T-helper 17 cell (primary cell): ENCODE measurements around the gene TRIM39. TPM values are rescaled to one million over a fixed set of nuclear protein-coding genes. Genes with fewer than 3 reads are reported as not detected.
A peak's percentile ranks its signal among the peaks of the same experiment; 100 is the strongest.
"Not testable (repeated sequence)": the region's sequence is repeated elsewhere in the genome, so short reads cannot be mapped to it uniquely, and the experiment has no call there.

Source experiments
- ATAC-seq: fragments of 150-1000 bp; cut with Tn5 transposase; 2 replicates; pipeline ENCODE4 v1.10.0; 2021; ENCODE audit warnings: mild to moderate bottlenecking, moderate library complexity
- DNase-seq, 3 donors: peaks; one replicate each; pipeline versions ENCODE4 v3.0.0 to v3.0.0-alpha.2; 2020 to 2021
- H3K9me3 ChIP-seq: one replicate; pipeline ENCODE4 v1.7.0; 2013; ENCODE audit warnings: low read length, mild to moderate bottlenecking; ENCODE audit not compliant: control insufficient read depth, poor library complexity, severe bottlenecking
- H3K27ac Mint-ChIP-seq: one replicate; pipeline ENCODE4 v1.8.0; 2022; ENCODE audit warnings: mild to moderate bottlenecking, moderate library complexity, mixed read lengths
- H3K27me3 Mint-ChIP-seq: one replicate; pipeline ENCODE4 v1.8.0; 2022; ENCODE audit warnings: mixed read lengths
- H3K36me3 Mint-ChIP-seq: one replicate; pipeline ENCODE4 v1.8.0; 2022; ENCODE audit warnings: low read depth, mixed read lengths
- H3K4me1 Mint-ChIP-seq: one replicate; pipeline ENCODE4 v1.8.0; 2022; ENCODE audit warnings: mild to moderate bottlenecking, mixed read lengths
- H3K4me3 Mint-ChIP-seq: one replicate; pipeline ENCODE4 v1.8.0; 2022; ENCODE audit warnings: mild to moderate bottlenecking, moderate library complexity, mixed read lengths
- total RNA-seq, 4 donors: library from RNA in 2 of 4; stranded (reverse) in 2 of 4; gene quantifications; one replicate each; pipeline ENCODE4 v1.2.3 and lab custom pipeline; 2022 to 2026

Gene TRIM39
- total RNA-seq = 10 to 100 TPM; 41.4 to 47.3 TPM
- 35.9 to 49.8 reads per million in 2 donors for total RNA-seq (lab: John Stamatoyannopoulos, UW)

- DNase-seq (peak; percentile 83 to 85 (median 83)), ATAC-seq (peak; percentile 71)
- H3K9me3 ChIP-seq = no peaks in the 10 kb centered on the region
- Mint-ChIP-seq H3K27ac (peak within 1 kb of the TSS; percentile 98), H3K4me1 (peaks cover 44% of the 10 kb centered on the region), H3K27me3 (no peaks in the 10 kb centered on the region), H3K36me3 (peaks cover 13% of the 10 kb centered on the region), H3K4me3 (peak within 1 kb of the TSS; percentile 96)
These were observed at the start of gene TRIM39 for GRCh38 chr6:30326526-30327231. Gene TRIM39 (plus strand): TSS chr6:30326927. CDS start chr6:30329318, 2,391 bp downstream.

GRCh38 chr6:30280988-30281387, 45.7 kb upstream of the TRIM39 start:
- H3K9me3 ChIP-seq = peaks cover 28% of the 10 kb centered on the region
- not testable (repeated sequence) for H3K27me3 Mint-ChIP-seq, H3K4me3 Mint-ChIP-seq

GRCh38 chr6:30282522-30282921, 44.2 kb upstream of the TRIM39 start:
- H3K9me3 ChIP-seq = peaks cover 28% of the 10 kb centered on the region
- Mint-ChIP-seq H3K27ac (no peak overlapping the region), H3K4me1 (no peaks in the 10 kb centered on the region), H3K36me3 (peaks cover 2% of the 10 kb centered on the region), H3K4me3 (no peak overlapping the region), H3K27me3 (no peaks in the 10 kb centered on the region)
- ATAC-seq = no peak
- no peak for DNase-seq

More at GRCh38 chr6:30280988-30281387, 45.7 kb upstream of the TRIM39 start:
- not testable (repeated sequence) for H3K36me3 Mint-ChIP-seq, H3K27ac Mint-ChIP-seq, ATAC-seq, DNase-seq, H3K4me1 Mint-ChIP-seq

- ATAC-seq = no peak
- DNase-seq = no peak
- Mint-ChIP-seq H3K4me1 (no peaks in the 10 kb centered on the region), H3K27ac (no peak overlapping the region), H3K27me3 (no peaks in the 10 kb centered on the region), H3K4me3 (no peak overlapping the region), H3K36me3 (peaks cover 2% of the 10 kb centered on the region)
- peaks cover 28% of the 10 kb centered on the region for H3K9me3 ChIP-seq
These were observed 43.0 kb upstream of the TRIM39 start for GRCh38 chr6:30283761-30284160.

- DNase-seq = no peak
- H3K27me3 Mint-ChIP-seq = no peaks in the 10 kb centered on the region
- no peaks in the 10 kb centered on the region for H3K4me1 Mint-ChIP-seq
- H3K4me3 Mint-ChIP-seq = no peak overlapping the region
- peaks cover 4% of the 10 kb centered on the region for H3K36me3 Mint-ChIP-seq
- H3K9me3 ChIP-seq = peaks cover 30% of the 10 kb centered on the region
- no peak for ATAC-seq
- H3K27ac Mint-ChIP-seq = no peak overlapping the region
These were observed 39.6 kb upstream of the TRIM39 start for GRCh38 chr6:30287139-30287538.

GRCh38 chr6:30295837-30296236, 30.9 kb upstream of the TRIM39 start:
- no peak overlapping the region for H3K27ac Mint-ChIP-seq
- no peak for DNase-seq
- peaks cover 8% of the 10 kb centered on the region for H3K36me3 Mint-ChIP-seq
- no peak for ATAC-seq
- H3K27me3 Mint-ChIP-seq = no peaks in the 10 kb centered on the region
- H3K4me3 Mint-ChIP-seq = no peak overlapping the region
- no peaks in the 10 kb centered on the region for H3K9me3 ChIP-seq
- H3K4me1 Mint-ChIP-seq = peaks cover 6% of the 10 kb centered on the region

GRCh38 chr6:30304002-30304401, 22.7 kb upstream of the TRIM39 start:
- no peak overlapping the region for H3K4me3 Mint-ChIP-seq
- no peak for ATAC-seq
- H3K36me3 Mint-ChIP-seq = peaks cover 6% of the 10 kb centered on the region
- H3K4me1 Mint-ChIP-seq = peaks cover 40% of the 10 kb centered on the region
- H3K27me3 Mint-ChIP-seq = no peaks in the 10 kb centered on the region
- DNase-seq = no peak
- H3K9me3 ChIP-seq = no peaks in the 10 kb centered on the region
- H3K27ac Mint-ChIP-seq = no peak overlapping the region

- ATAC-seq (no peak), DNase-seq (no peak)
- no peaks in the 10 kb centered on the region for H3K9me3 ChIP-seq
- no peaks in the 10 kb centered on the region for H3K27me3 Mint-ChIP-seq
- no peak overlapping the region for H3K4me3 Mint-ChIP-seq
- peaks cover 45% of the 10 kb centered on the region for H3K4me1 Mint-ChIP-seq
- H3K27ac Mint-ChIP-seq = no peak overlapping the region
- peaks cover 15% of the 10 kb centered on the region for H3K36me3 Mint-ChIP-seq
These were observed 15.6 kb upstream of the TRIM39 start for GRCh38 chr6:30311101-30311500.

GRCh38 chr6:30311671-30312070, 15.1 kb upstream of the TRIM39 start:
- no peaks in the 10 kb centered on the region for H3K27me3 Mint-ChIP-seq
- no peak for ATAC-seq
- peaks cover 39% of the 10 kb centered on the region for H3K4me1 Mint-ChIP-seq
- H3K36me3 Mint-ChIP-seq = peaks cover 15% of the 10 kb centered on the region
- no peak overlapping the region for H3K27ac Mint-ChIP-seq
- no peaks in the 10 kb centered on the region for H3K9me3 ChIP-seq
- DNase-seq = no peak
- no peak overlapping the region for H3K4me3 Mint-ChIP-seq

GRCh38 chr6:30312266-30312665, 14.5 kb upstream of the TRIM39 start:
- ATAC-seq (no peak), DNase-seq (no peak)
- Mint-ChIP-seq H3K4me3 (no peak overlapping the region), H3K27ac (no peak overlapping the region), H3K36me3 (peaks cover 15% of the 10 kb centered on the region), H3K27me3 (no peaks in the 10 kb centered on the region), H3K4me1 (peaks cover 37% of the 10 kb centered on the region)
- H3K9me3 ChIP-seq = no peaks in the 10 kb centered on the region

GRCh38 chr6:30312676-30313321, 13.9 kb upstream of the TRIM39 start:
- no peaks in the 10 kb centered on the region for H3K9me3 ChIP-seq
- ATAC-seq = no peak
- DNase-seq = no peak
- no peak overlapping the region for H3K27ac Mint-ChIP-seq
- H3K27me3 Mint-ChIP-seq = no peaks in the 10 kb centered on the region
- H3K36me3 Mint-ChIP-seq = peaks cover 15% of the 10 kb centered on the region
- peaks cover 41% of the 10 kb centered on the region for H3K4me1 Mint-ChIP-seq
- H3K4me3 Mint-ChIP-seq = no peak overlapping the region

GRCh38 chr6:30315156-30315555, 11.6 kb upstream of the TRIM39 start:
- H3K36me3 Mint-ChIP-seq = peaks cover 10% of the 10 kb centered on the region
- no peaks in the 10 kb centered on the region for H3K27me3 Mint-ChIP-seq
- no peaks in the 10 kb centered on the region for H3K9me3 ChIP-seq
- no peak overlapping the region for H3K27ac Mint-ChIP-seq
- H3K4me3 Mint-ChIP-seq = no peak overlapping the region
- ATAC-seq = no peak
- no peak for DNase-seq
- peaks cover 39% of the 10 kb centered on the region for H3K4me1 Mint-ChIP-seq

GRCh38 chr6:30317913-30318589, 8.7 kb upstream of the TRIM39 start:
- H3K9me3 ChIP-seq = no peaks in the 10 kb centered on the region
- peak overlapping the region; percentile 39 for H3K4me3 Mint-ChIP-seq
- peaks cover 12% of the 10 kb centered on the region for H3K36me3 Mint-ChIP-seq
- DNase-seq (no peak), ATAC-seq (peak; percentile 41)
- H3K27ac Mint-ChIP-seq = peak overlapping the region; percentile 88
- H3K4me1 Mint-ChIP-seq = peaks cover 45% of the 10 kb centered on the region
- H3K27me3 Mint-ChIP-seq = no peaks in the 10 kb centered on the region
